NCI-H510A (cell line): ENCODE results near the gene CTTN.

Experiments
- DNase-seq: peaks from one replicate; lab custom pipeline; 2025; lab: John Stamatoyannopoulos, UW

Gene CTTN

DNA sequence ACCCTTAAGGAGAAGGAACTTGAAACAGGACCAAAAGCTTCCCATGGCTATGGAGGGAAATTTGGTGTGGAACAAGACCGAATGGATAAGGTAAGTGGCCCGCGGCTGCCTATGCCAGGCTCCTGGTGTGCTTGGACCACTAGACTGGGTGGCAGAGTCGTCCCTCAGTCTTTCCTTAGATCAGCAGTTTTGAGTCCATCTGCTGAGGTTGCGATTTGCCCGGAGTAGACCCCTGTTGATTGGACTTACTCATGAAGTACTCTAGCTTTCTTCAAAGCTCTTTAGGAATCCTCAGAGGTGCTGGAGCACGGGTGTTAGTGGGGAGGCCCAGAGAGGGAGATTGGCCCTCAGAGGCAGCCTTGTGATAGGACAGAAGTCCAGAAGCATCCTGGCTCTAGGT, 11.5 kb downstream of the CTTN start:
- DNase-seq = no peak

GRCh38 chr11:70410276-70411205, 12.2 kb downstream of the CTTN start:
- no peak for DNase-seq

DNA sequence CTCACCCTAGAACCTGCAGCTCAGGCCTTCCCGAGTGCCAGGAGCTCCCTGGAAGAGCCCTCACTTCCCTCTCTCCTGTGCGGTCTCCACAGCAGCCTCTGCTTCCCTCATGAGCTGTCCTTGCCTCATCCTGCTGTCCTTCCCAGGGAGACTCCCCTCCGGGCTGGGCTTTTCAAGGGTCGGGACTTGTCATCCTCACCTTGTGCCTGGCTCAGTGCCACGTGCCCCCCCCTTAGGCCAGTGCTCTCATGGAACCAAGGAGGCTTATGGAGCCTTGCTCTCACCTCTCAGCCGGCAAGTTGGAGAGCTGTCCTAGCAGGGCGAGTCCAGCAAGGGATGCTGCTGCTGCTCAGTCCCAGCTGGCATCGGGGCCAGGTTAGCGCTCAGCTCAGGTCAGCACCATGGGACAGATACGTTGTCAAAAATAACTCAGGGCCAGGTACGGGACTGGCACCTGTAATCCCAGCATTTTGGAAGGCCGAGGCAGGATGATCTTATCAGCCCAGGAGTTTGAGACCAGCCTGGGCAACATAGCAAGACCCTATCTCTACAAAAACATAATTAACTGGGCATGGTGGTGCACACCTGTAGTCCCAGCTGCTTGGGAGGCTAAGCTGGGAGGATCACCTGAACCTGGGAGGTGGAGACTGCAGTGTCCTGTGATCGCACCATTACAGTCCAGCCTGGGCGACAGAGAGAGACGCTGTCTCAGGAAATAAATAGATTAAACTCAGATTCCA, 13.6 kb downstream of the CTTN start:
- DNase-seq = no peak

- no peak for DNase-seq
Measured at GRCh38 chr11:70413151-70413550, 14.8 kb downstream of the CTTN start.

DNA sequence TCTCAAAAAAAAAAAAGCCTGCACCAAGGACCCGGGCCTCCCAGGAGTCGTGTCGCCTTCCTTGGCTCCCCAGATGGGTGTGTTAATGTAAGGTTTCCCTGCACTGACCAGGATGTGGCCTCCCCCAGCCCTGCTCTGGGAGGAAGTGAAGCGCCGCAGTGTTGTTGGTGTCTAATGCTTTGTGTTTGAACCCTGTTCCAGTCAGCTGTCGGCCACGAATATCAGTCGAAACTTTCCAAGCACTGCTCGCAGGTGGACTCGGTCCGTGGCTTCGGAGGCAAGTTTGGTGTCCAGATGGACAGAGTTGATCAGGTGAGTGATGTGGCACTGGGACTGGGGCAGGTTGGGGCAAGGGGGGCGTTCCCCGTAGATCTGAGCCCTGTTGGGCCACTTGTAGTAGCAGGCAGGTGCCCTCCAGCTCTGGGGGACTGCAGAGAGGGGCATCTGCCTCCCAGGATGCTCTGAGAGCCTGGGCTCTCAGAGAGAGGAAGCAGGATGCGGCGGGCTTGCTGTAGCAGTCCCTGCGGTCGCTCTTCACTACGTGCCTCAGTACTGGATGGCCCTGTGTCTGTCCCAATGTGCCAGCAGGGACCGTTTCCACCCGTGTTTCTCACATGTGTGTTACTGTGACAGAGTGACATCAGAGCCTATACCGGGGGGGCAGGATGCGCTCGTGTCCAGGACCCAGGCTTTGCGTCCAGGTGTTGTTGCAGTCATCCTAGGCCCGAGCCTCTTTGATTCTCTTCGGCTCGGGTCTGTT, 16.2 kb downstream of the CTTN start:
- DNase-seq = no peak

- no peak for DNase-seq
Measured at GRCh38 chr11:70415191-70415590, 16.9 kb downstream of the CTTN start.

- no peak for DNase-seq
Measured at GRCh38 chr11:70415642-70416395, 17.5 kb downstream of the CTTN start.

DNA sequence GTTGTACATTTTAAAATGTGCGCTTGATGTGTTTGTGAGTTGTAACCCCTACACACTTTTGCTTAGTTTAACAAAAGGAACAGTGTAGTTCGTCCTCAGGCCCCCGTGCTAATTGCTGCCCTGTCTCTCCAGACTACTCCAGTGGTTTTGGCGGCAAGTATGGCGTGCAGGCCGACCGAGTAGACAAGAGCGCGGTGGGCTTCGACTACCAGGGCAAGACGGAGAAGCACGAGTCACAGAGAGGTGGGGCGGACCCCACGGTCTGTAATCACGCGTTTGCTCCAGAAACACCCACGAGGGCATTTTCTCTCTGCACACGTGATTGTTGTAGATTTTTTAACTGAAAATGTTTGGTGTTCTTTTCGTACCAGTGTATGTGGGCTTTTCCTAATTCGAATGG, 18.6 kb downstream of the CTTN start:
- DNase-seq = no peak

DNA sequence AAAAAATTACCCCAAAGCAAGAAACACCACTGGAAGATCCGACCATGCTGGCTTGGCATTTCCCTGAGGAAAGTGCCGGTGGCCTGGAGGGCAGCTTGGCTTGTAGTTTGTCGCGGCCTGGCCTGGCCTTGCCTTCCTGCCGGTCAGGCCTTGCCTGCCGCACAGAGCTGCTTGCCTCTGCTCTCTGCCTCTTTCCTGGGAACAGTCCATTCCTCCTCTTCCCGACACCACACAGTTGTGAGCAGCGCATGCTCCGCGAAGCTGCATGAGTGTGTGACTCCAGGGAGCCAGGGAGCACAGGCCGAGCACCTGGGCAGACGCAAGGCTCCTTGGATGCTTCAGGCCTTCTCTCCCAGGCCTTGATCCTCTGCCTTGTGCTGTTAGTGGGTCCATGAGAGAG, 19.8 kb downstream of the CTTN start:
- no peak for DNase-seq

DNA sequence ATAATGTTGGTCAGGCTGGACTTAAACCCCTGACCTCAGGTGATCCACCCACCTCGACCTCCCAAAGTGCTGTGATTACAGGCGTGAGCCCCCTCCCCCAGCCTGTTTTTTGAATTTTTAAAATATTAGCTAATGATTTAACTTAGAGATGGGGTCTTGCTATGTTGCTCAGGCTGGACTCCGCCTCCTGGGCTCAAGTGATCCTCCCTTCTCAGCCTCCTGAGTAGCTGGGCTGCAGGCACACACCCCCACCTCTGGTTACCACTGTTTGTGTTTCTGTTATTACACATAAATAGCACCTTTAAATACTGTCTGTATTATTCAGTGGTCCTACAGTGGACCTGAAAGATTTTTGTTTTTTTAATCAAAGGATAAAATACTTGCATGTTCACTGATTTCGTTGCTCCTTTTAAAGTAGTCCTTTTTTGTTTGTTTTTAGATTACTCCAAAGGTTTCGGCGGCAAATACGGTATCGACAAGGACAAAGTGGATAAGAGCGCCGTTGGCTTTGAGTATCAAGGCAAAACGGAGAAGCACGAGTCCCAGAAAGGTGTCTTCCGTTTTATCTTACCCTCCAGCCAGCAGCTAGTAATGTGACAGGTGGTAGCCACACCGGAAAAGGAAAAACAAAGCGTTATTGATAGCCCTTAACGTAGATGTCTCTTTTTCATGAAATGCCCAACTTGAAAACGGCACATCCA, 21.1 kb downstream of the CTTN start:
- DNase-seq = no peak

GRCh38 chr11:70420008-70420464, 21.7 kb downstream of the CTTN start:
- no peak for DNase-seq

- DNase-seq = no peak
Measured at GRCh38 chr11:70420496-70420895, 22.2 kb downstream of the CTTN start.

- DNase-seq = no peak
Measured at GRCh38 chr11:70421123-70421522, 22.8 kb downstream of the CTTN start.

DNA sequence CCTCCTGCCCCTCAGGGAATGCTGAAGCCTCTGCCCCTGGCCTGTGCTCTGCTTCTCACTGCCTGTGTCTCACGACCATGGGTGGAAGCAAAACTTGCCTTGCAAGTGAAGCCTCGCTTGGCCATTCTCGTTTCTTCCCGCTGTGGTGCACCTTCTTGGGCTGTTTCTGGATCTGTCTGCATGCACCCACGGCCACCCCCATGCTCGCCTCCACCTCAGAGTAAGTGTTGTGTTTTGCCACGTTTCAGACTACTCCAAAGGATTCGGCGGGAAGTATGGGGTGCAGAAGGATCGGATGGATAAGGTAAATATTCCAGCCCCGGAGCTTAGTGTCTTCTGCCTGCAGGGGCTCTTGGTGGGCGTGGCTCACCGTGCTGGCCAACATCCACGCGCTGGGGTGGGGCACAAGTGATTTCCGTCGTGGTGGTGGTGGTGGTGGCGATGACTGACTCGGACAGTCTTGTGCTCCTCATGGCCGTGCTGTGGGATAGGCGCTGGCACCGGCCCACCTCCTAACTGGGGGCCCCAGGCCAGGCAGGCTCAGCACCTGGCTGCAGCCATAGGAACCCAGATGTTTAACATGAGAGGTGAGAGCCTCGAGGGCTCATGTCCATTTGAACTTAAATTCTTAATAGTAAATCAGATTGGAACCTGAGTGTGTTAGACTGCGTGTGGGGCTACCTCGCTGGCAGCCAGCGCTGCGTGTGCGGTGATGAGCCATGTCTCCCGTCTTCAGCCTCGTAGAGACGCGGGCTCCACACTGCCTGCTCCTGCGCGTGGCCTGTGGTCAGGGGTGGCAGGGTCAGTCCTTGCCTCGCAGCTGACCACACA, 24.6 kb downstream of the CTTN start:
- no peak for DNase-seq

- DNase-seq = no peak
Measured at GRCh38 chr11:70423523-70424505, 25.5 kb downstream of the CTTN start.

GRCh38 chr11:70424765-70425344, 26.5 kb downstream of the CTTN start:
- no peak for DNase-seq

DNA sequence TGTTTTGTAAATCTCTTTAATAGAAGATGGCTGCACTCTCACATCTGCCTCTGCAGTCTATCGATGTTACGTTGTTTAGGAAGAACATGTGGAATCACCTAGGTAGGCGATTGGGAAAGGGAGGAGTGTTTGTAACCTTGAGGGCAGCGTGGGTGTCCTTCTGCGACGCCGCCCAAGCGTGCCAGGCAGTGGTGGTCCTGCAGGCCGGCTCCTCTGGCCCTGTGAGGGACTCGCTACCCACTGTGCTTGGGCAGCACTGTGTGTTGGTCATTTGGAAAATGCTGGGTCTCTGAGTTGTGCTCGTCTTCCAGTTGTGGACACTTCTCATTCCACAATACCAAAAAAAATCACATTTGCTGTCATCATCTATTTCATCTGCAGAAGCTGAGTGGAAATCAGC, 29.1 kb downstream of the CTTN start:
- no peak for DNase-seq

DNA sequence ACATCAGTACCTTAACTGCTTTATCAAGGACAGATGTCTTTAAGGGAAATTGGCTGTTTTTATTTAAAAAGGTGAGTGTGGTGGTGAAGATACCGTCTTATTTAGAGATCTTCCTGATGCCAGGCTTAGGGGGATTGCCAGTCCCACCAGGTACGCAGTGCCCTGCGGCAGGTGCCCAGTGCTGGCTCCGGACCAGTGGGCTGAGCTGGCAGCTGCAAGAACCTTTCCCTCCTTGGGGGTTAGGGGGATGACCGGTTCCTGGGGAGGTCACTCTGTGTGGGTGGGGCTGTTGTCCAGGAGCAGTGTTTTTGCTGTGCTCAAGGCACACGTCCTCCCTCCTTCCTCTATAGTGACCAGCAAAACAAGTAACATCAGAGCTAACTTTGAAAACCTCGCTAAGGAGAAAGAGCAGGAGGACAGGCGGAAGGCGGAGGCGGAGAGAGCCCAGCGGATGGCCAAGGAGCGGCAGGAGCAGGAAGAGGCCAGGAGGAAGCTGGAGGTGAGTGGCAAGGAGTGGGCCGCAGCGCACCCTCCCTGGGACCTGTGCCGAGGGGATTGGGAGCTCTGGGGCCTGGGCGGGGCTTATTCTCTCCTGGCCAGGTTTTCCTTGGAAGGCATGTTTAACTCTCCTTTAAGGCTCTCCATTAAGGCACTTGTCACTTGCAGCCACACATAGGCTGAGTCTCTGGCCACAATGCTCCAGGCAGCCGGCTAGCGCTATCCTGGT, 30.5 kb downstream of the CTTN start:
- no peak for DNase-seq
